Hepatocyte (in vitro differentiated cells): Measurements from ENCODE around the gene NRARP. TPM values are rescaled to one million over a fixed set of nuclear protein-coding genes. Genes with fewer than 3 reads are reported as not detected.

Experiments used
- DNase-seq: peaks from one replicate; pipeline ENCODE4 v3.0.0-alpha.2; 2016; ENCODE audit warnings: low spot score
- H2AFZ ChIP-seq: fragments of 200-600 bp; sonication (generic); 2 replicates; pipeline ENCODE4 v1.6.0; 2016; ENCODE audit warnings: antibody characterized with exemption, mild to moderate bottlenecking
- H3K27ac ChIP-seq: fragments of 200-600 bp; sonication (generic); 2 replicates; pipeline ENCODE4 v1.5.1; 2016; ENCODE audit warnings: mild to moderate bottlenecking
- H3K27me3 ChIP-seq: fragments of 200-600 bp; sonication (generic); 2 replicates; pipeline ENCODE4 v1.6.1; 2016
- H3K36me3 ChIP-seq: fragments of 200-600 bp; sonication (generic); replicated peaks from 2 replicates; pipeline ENCODE4 v1.5.1; 2016; ENCODE audit warnings: low read depth; ENCODE audit not compliant: insufficient read depth
- H3K4me1 ChIP-seq: fragments of 200-600 bp; sonication (generic); 2 replicates; pipeline ENCODE4 v1.5.1; 2016; ENCODE audit warnings: mild to moderate bottlenecking, moderate library complexity; ENCODE audit not compliant: insufficient read depth
- H3K4me2 ChIP-seq: fragments of 200-600 bp; sonication (generic); 2 replicates; pipeline ENCODE4 v1.6.0; 2016
- H3K4me3 ChIP-seq: fragments of 200-600 bp; sonication (generic); 2 replicates; pipeline ENCODE4 v1.5.1; 2016; ENCODE audit warnings: mild to moderate bottlenecking
- H3K79me2 ChIP-seq: fragments of 200-600 bp; sonication (generic); 2 replicates; pipeline ENCODE4 v1.6.0; 2017; ENCODE audit warnings: mild to moderate bottlenecking
- H3K9me2 ChIP-seq: fragments of 200-600 bp; sonication (generic); replicated peaks from 2 replicates; pipeline ENCODE4 v1.6.0; 2017; ENCODE audit warnings: mild to moderate bottlenecking; ENCODE audit not compliant: insufficient read depth
- H3K9me3 ChIP-seq: fragments of 200-600 bp; sonication (generic); 2 replicates; pipeline ENCODE4 v1.5.1; 2016; ENCODE audit warnings: low read depth, mild to moderate bottlenecking
- H4K20me1 ChIP-seq: fragments of 200-600 bp; sonication (generic); 2 replicates; pipeline ENCODE4 v1.6.0; 2016; ENCODE audit warnings: mild to moderate bottlenecking; ENCODE audit not compliant: insufficient read depth, poor library complexity, severe bottlenecking
- CTCF ChIP-seq: fragments of 200-600 bp; sonication (generic); IDR thresholded peaks from 2 replicates; pipeline ENCODE4 v1.5.1; 2016; ENCODE audit warnings: antibody characterized with exemption, mild to moderate bottlenecking; ENCODE audit not compliant: poor library complexity
- EZH2 ChIP-seq: fragments of 200-600 bp; sonication (generic); IDR thresholded peaks from 2 replicates; pipeline ENCODE4 v1.6.1; 2016; ENCODE audit warnings: antibody characterized with exemption, mild to moderate bottlenecking, borderline replicate concordance
- EZH2phosphoT487 ChIP-seq: fragments of 200-600 bp; sonication (generic); IDR thresholded peaks from one replicate; pipeline ENCODE4 v1.6.1; 2018; ENCODE audit warnings: antibody characterized with exemption, mild to moderate bottlenecking, low read depth, moderate library complexity; ENCODE audit not compliant: unreplicated experiment, severe bottlenecking
- WGBS: methylation state at CpG from one replicate; pipeline ENCODE4 v1.1.6; 2016; ENCODE audit warnings: low lambda C conversion rate; ENCODE audit errors: missing lambda C conversion rate; 5-methylcytosine and 5-hydroxymethylcytosine counted together
- polyA plus RNA-seq: library from polyadenylated mRNA; unstranded; fragments of >200 nt; fragmentation: Nextera tagmentation; extraction: Ambion mirVana; gene quantifications from 2 replicates; pipeline ENCODE4 v1.2.1, GENCODE V29; 2016
- total RNA-seq: library from RNA; depleted of rRNA; stranded (reverse); fragments of >200 nt; gene quantifications from 2 replicates; pipeline ENCODE4 v1.2.3, GENCODE V29; 2014

NRARP gene
- total and polyA plus RNA-seq, 2 experiments from 2014 or later = 5.3 to 18.7 TPM

GRCh38 chr9:137312852-137313325 lies 10.8 kb upstream of the NRARP start:
- peak overlapping the region; percentile 46 for H3K27ac ChIP-seq
- 94% methylated on average over 6 of the region's 6 CpGs for WGBS
- no peaks in the 10 kb centered on the region for H3K9me3 ChIP-seq
- no peaks in the 10 kb centered on the region for H4K20me1 ChIP-seq
- no peaks in the 10 kb centered on the region for H3K36me3 ChIP-seq
- TF ChIP-seq CTCF (no peak), EZH2 (no peak), EZH2phosphoT487 (no peak)
- no peaks in the 10 kb centered on the region for H3K9me2 ChIP-seq
- no peaks in the 10 kb centered on the region for H3K79me2 ChIP-seq
- no peak overlapping the region for H2AFZ ChIP-seq
- no peak overlapping the region for H3K4me3 ChIP-seq
- H3K4me2 ChIP-seq = peak overlapping the region; percentile 54
- peak; percentile 14 for DNase-seq
- no peaks in the 10 kb centered on the region for H3K27me3 ChIP-seq
- peaks cover 56% of the 10 kb centered on the region for H3K4me1 ChIP-seq

GRCh38 chr9:137311986-137312851 lies 10.1 kb upstream of the NRARP start:
- 92% methylated on average over 16 of the region's 28 CpGs for WGBS
- H3K4me3 ChIP-seq = no peak overlapping the region
- H3K27ac ChIP-seq = peak overlapping the region; percentile 74

GRCh38 chr9:137311171-137311985 lies 9.3 kb upstream of the NRARP start:
- Histone ChIP-seq H3K36me3 (no peaks in the 10 kb centered on the region), H3K4me3 (no peak overlapping the region), H3K79me2 (no peaks in the 10 kb centered on the region), H2AFZ (no peak overlapping the region), H3K9me3 (no peaks in the 10 kb centered on the region), H4K20me1 (no peaks in the 10 kb centered on the region), H3K9me2 (no peaks in the 10 kb centered on the region), H3K27me3 (no peaks in the 10 kb centered on the region), H3K4me1 (peaks cover 52% of the 10 kb centered on the region), H3K27ac (peak overlapping the region; percentile 75), H3K4me2 (no peak overlapping the region)
- DNase-seq = peak; percentile 85
- TF ChIP-seq EZH2 (no peak), EZH2phosphoT487 (no peak), CTCF (no peak)
- WGBS = 86% methylated on average over 27 of the region's 27 CpGs

More at GRCh38 chr9:137311986-137312851, 10.1 kb upstream of the NRARP start:
- Histone ChIP-seq H4K20me1 (no peaks in the 10 kb centered on the region), H3K4me1 (peaks cover 56% of the 10 kb centered on the region), H3K27me3 (no peaks in the 10 kb centered on the region), H3K9me2 (no peaks in the 10 kb centered on the region), H3K36me3 (no peaks in the 10 kb centered on the region), H3K9me3 (no peaks in the 10 kb centered on the region), H3K4me2 (no peak overlapping the region), H3K79me2 (no peaks in the 10 kb centered on the region), H2AFZ (no peak overlapping the region)
- TF ChIP-seq CTCF = no peak
- TF ChIP-seq EZH2 = no peak
- no peak for TF ChIP-seq EZH2phosphoT487
- no peak for DNase-seq
